OCI-LY3 (cell line): Measurements from ENCODE around the gene EEF2.
"Not testable (repeated sequence)": the region's sequence is repeated elsewhere in the genome, so short reads cannot be mapped to it uniquely, and the experiment has no call there.

Source experiments
- H2AFZ ChIP-seq: fragments of 200-600, 300-600 bp; shearing (Covaris generic); 2 replicates; pipeline ENCODE4 v1.6.0; 2014; ENCODE audit warnings: antibody characterized with exemption, low read depth, low read length
- H3K27ac ChIP-seq: fragments of 200-600, 300-600 bp; sonication (generic); 2 replicates; pipeline ENCODE4 v1.5.1; 2014; ENCODE audit warnings: mild to moderate bottlenecking, low read length, moderate library complexity, mixed read lengths
- H3K27me3 ChIP-seq: fragments of 200-600, 300-600 bp; sonication (generic); 2 replicates; pipeline ENCODE4 v1.6.1; 2014; ENCODE audit warnings: low read depth, low read length, mixed read lengths
- H3K36me3 ChIP-seq: fragments of 200-600, 300-600 bp; sonication (generic); replicated peaks from 2 replicates; pipeline ENCODE3; 2014; ENCODE audit warnings: low read depth, low read length, mixed read lengths
- H3K4me1 ChIP-seq: fragments of 300-600, 200-600 bp; sonication (generic); 2 replicates; pipeline ENCODE4 v1.6.1; 2014; ENCODE audit warnings: low read length, mixed read lengths
- H3K4me2 ChIP-seq: fragments of 200-600, 300-600 bp; sonication (generic); 2 replicates; pipeline ENCODE4 v1.6.1; 2014; ENCODE audit warnings: low read length, mixed read lengths
- H3K4me3 ChIP-seq: fragments of 300-600, 200-600 bp; sonication (generic); 2 replicates; pipeline ENCODE4 v1.5.1; 2014; ENCODE audit warnings: antibody characterized with exemption, mild to moderate bottlenecking, low read length, moderate library complexity
- H3K79me2 ChIP-seq: fragments of 300-600, 200-600 bp; shearing (Covaris generic); 2 replicates; pipeline ENCODE4 v1.6.1; 2014; ENCODE audit warnings: mild to moderate bottlenecking, low read length, mixed read lengths
- H3K9ac ChIP-seq: fragments of 300-600, 200-600 bp; shearing (Covaris generic); 2 replicates; pipeline ENCODE4 v1.6.0; 2014; ENCODE audit warnings: mild to moderate bottlenecking, low read length, moderate library complexity
- H3K9me3 ChIP-seq: fragments of 200-600, 300-600 bp; shearing (Covaris generic); 2 replicates; pipeline ENCODE4 v1.6.1; 2014; ENCODE audit warnings: low read length, mixed read lengths; ENCODE audit not compliant: insufficient read depth
- H4K20me1 ChIP-seq: fragments of 200-600, 300-600 bp; sonication (generic); 2 replicates; pipeline ENCODE4 v1.6.1; 2016; ENCODE audit warnings: low read length, mixed read lengths; ENCODE audit not compliant: insufficient read depth
- EZH2phosphoT487 ChIP-seq: fragments of 200-600 bp; shearing (Covaris generic); IDR thresholded peaks from 2 replicates; pipeline ENCODE4 v1.6.1; 2018; ENCODE audit warnings: antibody characterized with exemption, mixed run types, low read depth
- TF ChIP-seq, protein P1 (sequence below): fragments of 200-600, 300-600 bp; sonication (generic); IDR thresholded peaks from 2 replicates; pipeline ENCODE4 v1.5.1; 2014; ENCODE audit warnings: antibody characterized with exemption, low read length, low read depth

The EEF2 gene

DNA sequence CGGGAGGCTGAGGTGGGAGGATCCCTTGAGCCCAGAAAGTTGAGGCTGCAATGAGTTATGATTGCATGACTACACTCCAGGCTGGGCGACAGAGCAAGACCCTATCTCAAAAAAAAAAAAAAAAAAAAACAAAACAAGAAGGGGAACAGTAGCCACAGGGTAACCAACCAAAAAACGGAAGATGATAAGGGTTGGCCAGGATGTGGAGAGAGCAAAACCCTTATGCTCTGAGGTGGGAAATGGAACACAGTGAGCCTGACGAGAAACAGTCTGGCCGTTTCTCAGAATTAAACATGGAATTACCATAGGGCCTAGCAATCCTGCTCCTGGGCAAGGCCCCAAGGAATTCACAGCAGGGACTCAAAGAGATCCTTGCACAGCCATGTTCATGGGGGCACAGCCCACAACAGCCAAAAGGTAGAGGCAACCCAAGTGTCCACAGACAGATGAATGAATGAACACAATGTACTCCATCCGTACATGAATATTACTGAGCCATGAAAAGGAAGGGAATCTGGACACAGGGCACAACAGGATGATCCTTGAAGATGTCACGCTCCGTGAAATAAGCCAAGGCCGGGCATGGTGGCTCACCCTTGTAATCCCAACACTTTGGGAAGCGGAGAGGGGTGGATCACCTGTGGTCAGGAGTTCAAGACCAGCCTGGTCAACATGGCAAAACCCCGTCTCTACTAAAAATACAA lies 41.1 kb downstream of the EEF2 start:
- H3K36me3 ChIP-seq: no peaks in the 10 kb centered on the region
- H4K20me1 ChIP-seq: no peaks in the 10 kb centered on the region
- H3K4me3 ChIP-seq: no peak overlapping the region
- no peaks in the 10 kb centered on the region for H3K4me1 ChIP-seq
- H3K9me3 ChIP-seq: no peaks in the 10 kb centered on the region
- H3K27ac ChIP-seq: no peak overlapping the region
- no peaks in the 10 kb centered on the region for H3K27me3 ChIP-seq
- H3K9ac ChIP-seq: no peak overlapping the region
- no peaks in the 10 kb centered on the region for H3K79me2 ChIP-seq
- no peak overlapping the region for H3K4me2 ChIP-seq
- no peak overlapping the region for H2AFZ ChIP-seq
- TF ChIP-seq, protein P1, sequence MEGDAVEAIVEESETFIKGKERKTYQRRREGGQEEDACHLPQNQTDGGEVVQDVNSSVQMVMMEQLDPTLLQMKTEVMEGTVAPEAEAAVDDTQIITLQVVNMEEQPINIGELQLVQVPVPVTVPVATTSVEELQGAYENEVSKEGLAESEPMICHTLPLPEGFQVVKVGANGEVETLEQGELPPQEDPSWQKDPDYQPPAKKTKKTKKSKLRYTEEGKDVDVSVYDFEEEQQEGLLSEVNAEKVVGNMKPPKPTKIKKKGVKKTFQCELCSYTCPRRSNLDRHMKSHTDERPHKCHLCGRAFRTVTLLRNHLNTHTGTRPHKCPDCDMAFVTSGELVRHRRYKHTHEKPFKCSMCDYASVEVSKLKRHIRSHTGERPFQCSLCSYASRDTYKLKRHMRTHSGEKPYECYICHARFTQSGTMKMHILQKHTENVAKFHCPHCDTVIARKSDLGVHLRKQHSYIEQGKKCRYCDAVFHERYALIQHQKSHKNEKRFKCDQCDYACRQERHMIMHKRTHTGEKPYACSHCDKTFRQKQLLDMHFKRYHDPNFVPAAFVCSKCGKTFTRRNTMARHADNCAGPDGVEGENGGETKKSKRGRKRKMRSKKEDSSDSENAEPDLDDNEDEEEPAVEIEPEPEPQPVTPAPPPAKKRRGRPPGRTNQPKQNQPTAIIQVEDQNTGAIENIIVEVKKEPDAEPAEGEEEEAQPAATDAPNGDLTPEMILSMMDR: no peak
- no peak for TF ChIP-seq EZH2phosphoT487

DNA sequence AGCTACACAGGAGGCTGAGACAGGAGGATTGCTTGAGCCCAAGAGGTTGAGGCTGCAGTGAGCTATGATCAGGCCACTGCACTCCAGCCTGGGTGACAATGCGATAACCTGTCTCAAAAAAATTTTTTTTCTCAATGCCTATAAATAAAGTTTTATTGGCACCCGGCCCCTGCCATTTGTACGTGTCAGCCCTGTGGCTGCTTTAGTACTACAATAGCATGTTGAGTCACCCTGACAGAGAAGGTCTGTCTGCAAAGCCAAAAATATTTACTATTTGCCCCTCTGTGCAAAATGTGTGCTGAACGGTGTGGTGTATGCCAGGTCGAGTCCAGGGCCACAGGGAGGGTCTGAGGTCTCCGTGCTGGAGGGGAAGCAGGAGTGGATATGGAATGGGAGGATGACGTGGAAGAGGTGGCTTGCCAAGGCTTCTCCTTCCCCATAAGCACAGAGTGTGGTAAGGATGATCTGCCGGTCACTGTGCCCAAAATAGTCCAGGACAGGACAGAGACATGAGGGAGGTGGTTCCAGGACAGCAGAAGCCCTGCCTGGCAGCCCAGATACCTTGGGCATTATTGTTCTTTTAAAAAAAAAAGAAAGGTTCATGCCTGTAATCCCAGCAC lies 42.4 kb downstream of the EEF2 start:
- Histone ChIP-seq H2AFZ (no peak overlapping the region), H3K27me3 (no peaks in the 10 kb centered on the region)

DNA sequence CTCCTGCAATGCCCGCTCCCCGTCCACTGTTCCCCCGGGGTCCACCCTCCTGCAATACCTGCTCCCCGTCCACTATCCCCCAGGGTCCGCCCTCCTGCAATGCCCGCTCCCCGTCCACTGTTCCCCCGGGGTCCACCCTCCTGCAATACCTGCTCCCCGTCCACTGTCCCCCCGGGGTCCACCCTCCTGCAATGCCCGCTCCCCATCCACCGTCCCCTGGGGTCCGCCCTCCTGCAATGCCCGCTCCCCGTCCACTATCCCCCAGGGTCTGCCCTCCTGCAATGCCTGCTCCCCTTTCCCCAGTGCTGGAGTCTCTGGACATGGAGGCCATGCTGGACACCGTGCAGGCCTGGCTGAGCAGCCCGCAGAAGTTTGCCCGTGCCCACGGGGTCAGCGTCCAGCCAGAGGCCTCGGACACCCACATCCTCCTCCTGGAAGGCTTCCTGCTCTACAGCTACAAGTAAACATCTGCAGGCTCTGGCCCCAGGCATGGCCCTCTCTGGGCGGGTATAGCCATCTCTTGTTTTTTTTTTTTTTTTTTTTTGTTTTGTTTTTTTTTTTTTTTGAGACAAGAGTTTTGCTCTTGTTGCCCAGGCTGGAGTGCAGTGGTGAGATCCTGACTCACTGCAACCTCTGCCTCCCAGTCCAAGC lies 46.8 kb downstream of the EEF2 start:
- H3K4me1 ChIP-seq, H3K9ac ChIP-seq, H2AFZ ChIP-seq, H3K9me3 ChIP-seq, H3K4me2 ChIP-seq, H4K20me1 ChIP-seq, H3K27ac ChIP-seq, H3K4me3 ChIP-seq, H3K27me3 ChIP-seq, H3K79me2 ChIP-seq, H3K36me3 ChIP-seq: not testable (repeated sequence)

More for the DNA sequence above, 42.4 kb downstream of the EEF2 start:
- no peak overlapping the region for H3K9ac ChIP-seq
- H3K79me2 ChIP-seq: no peaks in the 10 kb centered on the region
- no peak overlapping the region for H3K4me2 ChIP-seq
- no peaks in the 10 kb centered on the region for H3K4me1 ChIP-seq
- H4K20me1 ChIP-seq: no peaks in the 10 kb centered on the region
- no peak overlapping the region for H3K4me3 ChIP-seq
- no peaks in the 10 kb centered on the region for H3K9me3 ChIP-seq
- H3K36me3 ChIP-seq: no peaks in the 10 kb centered on the region
- TF ChIP-seq EZH2phosphoT487: no peak
- TF ChIP-seq, protein P1: no peak
- H3K27ac ChIP-seq: no peak overlapping the region

DNA sequence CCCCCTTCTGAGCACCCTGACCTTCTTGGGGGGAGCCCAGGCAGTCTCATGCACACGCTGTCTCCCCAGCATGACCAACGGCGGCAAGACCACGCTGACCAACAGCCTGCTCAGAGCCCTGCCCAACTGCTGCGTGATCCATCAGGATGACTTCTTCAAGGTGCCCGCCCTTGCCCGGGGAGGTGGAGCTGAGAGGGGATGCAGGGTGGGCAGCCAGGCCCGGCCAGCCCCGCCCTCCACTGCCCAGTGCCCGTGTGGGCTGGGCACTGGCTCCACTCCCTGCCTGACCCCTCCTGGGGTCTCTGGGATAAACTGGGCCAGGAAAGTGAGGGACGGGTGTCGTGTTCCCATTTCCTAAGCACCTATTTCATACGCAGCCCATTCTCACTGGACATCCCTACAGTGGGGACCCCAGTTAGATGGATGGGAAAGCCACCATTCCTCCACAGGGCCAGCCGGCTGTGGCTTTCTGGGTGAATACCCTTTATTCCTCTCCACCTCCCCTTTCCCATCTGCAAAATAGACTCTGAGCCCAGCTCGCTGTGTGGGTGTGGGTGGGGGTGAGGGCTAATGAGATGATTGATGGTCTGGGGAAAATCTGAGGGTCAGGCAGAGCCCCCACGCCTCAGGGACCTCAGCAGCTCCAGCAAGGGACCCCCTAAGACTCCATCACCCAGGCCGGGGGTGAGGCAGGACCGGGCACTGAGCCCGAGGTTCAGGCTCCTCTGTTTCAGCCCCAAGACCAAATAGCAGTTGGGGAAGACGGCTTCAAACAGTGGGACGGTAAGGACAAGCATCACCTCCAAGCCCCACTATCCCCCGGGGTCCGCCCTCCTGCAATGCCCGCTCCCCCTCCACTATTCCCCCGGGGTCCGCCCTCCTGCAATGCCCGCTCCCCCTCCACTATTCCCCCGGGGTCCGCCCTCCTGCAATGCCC lies 48.5 kb downstream of the EEF2 start:
- Histone ChIP-seq H2AFZ (no peak overlapping the region), H3K9ac (no peak overlapping the region), H3K36me3 (no peaks in the 10 kb centered on the region), H3K4me1 (no peaks in the 10 kb centered on the region), H3K4me2 (no peak overlapping the region), H3K4me3 (no peak overlapping the region), H3K79me2 (no peaks in the 10 kb centered on the region), H4K20me1 (no peaks in the 10 kb centered on the region), H3K9me3 (no peaks in the 10 kb centered on the region), H3K27me3 (no peaks in the 10 kb centered on the region), H3K27ac (no peak overlapping the region)
- TF ChIP-seq, protein P1: no peak
- TF ChIP-seq EZH2phosphoT487: no peak
